K562 (cell line): ENCODE measurements around the gene SH3TC2. TPM values are rescaled to one million over a fixed set of nuclear protein-coding genes. Genes with fewer than 3 reads are reported as not detected.

Source experiments
- ATAC-seq: fragments of 200-7000 bp; cut with Tn5 transposase; 3 replicates; pipeline ENCODE4 v1.9.1; 2020; ENCODE audit warnings: moderate library complexity
- BruUV-seq: library from RNA; stranded (reverse); fragments of 400-500 nt; replicated peaks from 2 replicates; lab custom pipeline; 2021; lab: Mats Ljungman, UMichigan
- CTCF ChIA-PET: fragments of 300-600 bp; formaldehyde crosslinking; extraction: SDS; loops from one replicate; lab custom pipeline; 2021; ENCODE audit warnings: low intra/inter-chr PET ratio; lab: Yijun Ruan, JAX
- POLR2A ChIA-PET: fragments of 300-600, 350-650 bp; sonication (Branson Sonifier 250); formaldehyde crosslinking; extraction: SDS; loops from one replicate; lab custom pipeline; 2021; ENCODE audit warnings: antibody characterized with exemption, inconsistent platforms; lab: Yijun Ruan, JAX
- DNase-seq, 4 experiments: peaks; one replicate each; pipeline versions ENCODE4 v3.0.0 to v3.0.0-alpha.2; 2011 to 2018; ENCODE audit warnings: low spot score in 3 of 4, mixed read lengths in 3 of 4; ENCODE audit errors: extremely low read depth in 1 of 4
- FAIRE-seq: peaks from 2 replicates; lab custom pipeline; 2011; peaks lifted over from hg19 to GRCh38; lab: Jason Lieb, UNC
- H2AFZ ChIP-seq: 2 replicates; pipeline ENCODE4 v1.6.0; 2011; ENCODE audit warnings: low read depth, low read length, control low read depth, inconsistent platforms
- H3K27ac ChIP-seq: fragments of 200-600 bp; 3 replicates; pipeline ENCODE4 v1.8.0; 2011; ENCODE audit warnings: low read depth, mild to moderate bottlenecking, control low read depth, inconsistent platforms, low read length, moderate library complexity, mixed read lengths; ENCODE audit errors: extremely low read depth
- H3K27me3 ChIP-seq, 2 experiments: fragments of 300-600 bp in 1 of 2; 2 replicates in 1 of 2; 3 replicates in 1 of 2; pipeline versions ENCODE4 v1.6.0 to v1.8.0; 2011; ENCODE audit warnings: inconsistent platforms in 2 of 2, low read length in 2 of 2, mild to moderate bottlenecking in 1 of 2, mixed read lengths in 1 of 2, moderate library complexity in 1 of 2; ENCODE audit not compliant: control insufficient read depth in 2 of 2, insufficient read depth in 2 of 2
- H3K36me3 ChIP-seq: fragments of 300-600 bp; 3 replicates; pipeline ENCODE4 v1.8.0; 2011; ENCODE audit warnings: mild to moderate bottlenecking, low read length, inconsistent platforms; ENCODE audit not compliant: control insufficient read depth, insufficient read depth
- H3K4me1 ChIP-seq, 2 experiments: fragments of 200-600 bp in 1 of 2; replicated peaks in 1 of 2; 2 replicates in 1 of 2; 3 replicates in 1 of 2; pipeline versions ENCODE4 v1.5.1 to v1.8.0; 2011; ENCODE audit warnings: inconsistent platforms in 2 of 2, low read length in 2 of 2, mild to moderate bottlenecking in 1 of 2, mixed read lengths in 1 of 2, moderate library complexity in 1 of 2; ENCODE audit not compliant: control insufficient read depth in 2 of 2, insufficient read depth in 2 of 2
- H3K4me2 ChIP-seq: 2 replicates; pipeline ENCODE4 v1.6.1; 2011; ENCODE audit warnings: low read length, control low read depth, inconsistent platforms, mixed read lengths; ENCODE audit not compliant: insufficient read depth
- H3K4me3 ChIP-seq: fragments of 200-600 bp; sonication (generic), shearing (Covaris generic); 2 replicates; pipeline ENCODE4 v1.5.1; 2016; ENCODE audit warnings: control low read depth, inconsistent platforms
- H3K79me2 ChIP-seq: fragments of 200-600 bp; 3 replicates; pipeline ENCODE4 v1.8.0; 2011; ENCODE audit warnings: low read length, inconsistent platforms; ENCODE audit not compliant: control insufficient read depth, insufficient read depth
- H3K9ac ChIP-seq, 2 experiments: 2 replicates each; pipeline versions ENCODE4 v1.6.0 to v1.6.1; 2011; ENCODE audit warnings: low read depth in 2 of 2, low read length in 2 of 2, control low read depth in 1 of 2, inconsistent platforms in 1 of 2, mild to moderate bottlenecking in 1 of 2, mixed read lengths in 1 of 2; ENCODE audit not compliant: insufficient read depth in 1 of 2
- H3K9me1 ChIP-seq: one replicate; pipeline ENCODE4 v1.6.0; 2011; ENCODE audit warnings: inconsistent platforms, mild to moderate bottlenecking, low read length, moderate library complexity; ENCODE audit not compliant: control insufficient read depth, insufficient read depth
- H3K9me3 ChIP-seq: replicated peaks from 2 replicates; pipeline ENCODE4 v1.5.1; 2011; ENCODE audit warnings: low read depth, low read length, inconsistent platforms; ENCODE audit not compliant: control insufficient read depth, insufficient read depth
- H4K20me1 ChIP-seq: replicated peaks from 2 replicates; pipeline ENCODE4 v1.6.1; 2011; ENCODE audit warnings: low read length, inconsistent platforms, mixed read lengths; ENCODE audit not compliant: control insufficient read depth, insufficient read depth
- ELF1 ChIP-seq: fragments of 200-800 bp; sonication (Bioruptor generic); IDR thresholded peaks from 2 replicates; pipeline ENCODE4 v1.6.1; 2016; ENCODE audit warnings: missing genetic modification characterization, missing compliant biosample characterization
- NRF1 ChIP-seq, 2 experiments: fragments of 450-650 bp; IDR thresholded peaks in 1 of 2; conservative IDR thresholded peaks in 1 of 2; 2 replicates each; pipeline ENCODE4 v1.6.1; 2014; ENCODE audit warnings: mild to moderate bottlenecking in 2 of 2
- OTX1 ChIP-seq: fragments of 450-650 bp; formaldehyde crosslinking; IDR thresholded peaks from 2 replicates; pipeline ENCODE4 v1.4.0; 2022; ENCODE audit warnings: mild to moderate bottlenecking
- ZNF431 ChIP-seq: sonication (generic); formaldehyde crosslinking; IDR thresholded peaks from 2 replicates; pipeline ENCODE4 v1.8.0; 2022; ENCODE audit warnings: mild to moderate bottlenecking, missing genetic modification reagents
- ZNF589 ChIP-seq: fragments of 200-800 bp; sonication (Bioruptor generic); IDR thresholded peaks from 2 replicates; pipeline ENCODE4 v1.6.1; 2016; ENCODE audit warnings: low read depth, missing genetic modification characterization, missing compliant biosample characterization
- WGBS: fragments of 100-300 bp; shearing (Covaris generic); methylation state at CpG from one replicate; pipeline ENCODE4 v1.1.6; 2016; ENCODE audit warnings: low coverage, mixed read lengths; ENCODE audit not compliant: insufficient coverage; ENCODE audit errors: missing lambda C conversion rate; 5-methylcytosine and 5-hydroxymethylcytosine counted together
- in situ Hi-C: fragments of 300-500 bp; cut with MboI; formaldehyde crosslinking; loops from 4 replicates; pipeline ENCODE4 v1.15.0; 2018; ENCODE audit warnings: inconsistent platforms, mixed read lengths
- intact Hi-C: fragments of 100-400 bp; cut with micrococcal nuclease; formaldehyde crosslinking; loops from 2 replicates; pipeline ENCODE4 v1.14.2; 2022
- polyA plus RNA-seq, 8 experiments: library from polyadenylated mRNA; depleted of rRNA in 4 of 8; stranded (reverse) in 5 of 8; unstranded in 3 of 8; fragments of >200 nt; fragmentation: Nextera tagmentation in 2 of 8; fragmentation: Illumina TruSeq in 1 of 8; extraction: Ambion mirVana in 2 of 8; extraction: Trizol in 1 of 8; gene quantifications; 2 replicates each; pipeline versions ENCODE4 v1.2.1 to v1.2.3, GENCODE V29; 2011 to 2014; ENCODE audit warnings: inconsistent platforms in 1 of 8, missing spikeins in 1 of 8
- total RNA-seq, 7 experiments: library from RNA; depleted of rRNA in 6 of 7; stranded (reverse); fragments of >200 nt in 6 of 7; fragmentation: Illumina TruSeq in 2 of 7; extraction: Trizol in 2 of 7; gene quantifications; 2 replicates each; pipeline versions ENCODE4 v1.2.1 to v1.2.3, GENCODE V29; 2011 to 2021; ENCODE audit warnings: low replicate concordance in 1 of 7
- TF ChIP-seq, protein P1 (sequence below): sonication (generic); formaldehyde crosslinking; IDR thresholded peaks from 2 replicates; pipeline ENCODE4 v1.8.0; 2022; ENCODE audit warnings: missing genetic modification reagents, mild to moderate bottlenecking, moderate library complexity, borderline replicate concordance
- TF ChIP-seq, protein P2 (sequence below): fragments of 450-650 bp; formaldehyde crosslinking; IDR thresholded peaks from 2 replicates; pipeline ENCODE4 v1.4.0; 2020; ENCODE audit warnings: mild to moderate bottlenecking, moderate library complexity
- TF ChIP-seq, protein P3 (sequence below): fragments of 250-450 bp; sonication (Bioruptor Pico); IDR thresholded peaks from 2 replicates; pipeline ENCODE4 v1.8.0; 2022; ENCODE audit warnings: inconsistent platforms, mild to moderate bottlenecking, moderate library complexity, borderline replicate concordance
- TF ChIP-seq, protein P4 (sequence below): IDR thresholded peaks from 2 replicates; pipeline ENCODE4 v1.6.1; 2014; ENCODE audit warnings: antibody characterized with exemption

SH3TC2 gene
- total and polyA plus RNA-seq, 9 of the 15 experiments (the other 6 are each of a cell fraction or from before 2014, with no cell fraction given) = 0.03 to 0.80 (median 0.55) TPM; not detected in 1

DNA sequence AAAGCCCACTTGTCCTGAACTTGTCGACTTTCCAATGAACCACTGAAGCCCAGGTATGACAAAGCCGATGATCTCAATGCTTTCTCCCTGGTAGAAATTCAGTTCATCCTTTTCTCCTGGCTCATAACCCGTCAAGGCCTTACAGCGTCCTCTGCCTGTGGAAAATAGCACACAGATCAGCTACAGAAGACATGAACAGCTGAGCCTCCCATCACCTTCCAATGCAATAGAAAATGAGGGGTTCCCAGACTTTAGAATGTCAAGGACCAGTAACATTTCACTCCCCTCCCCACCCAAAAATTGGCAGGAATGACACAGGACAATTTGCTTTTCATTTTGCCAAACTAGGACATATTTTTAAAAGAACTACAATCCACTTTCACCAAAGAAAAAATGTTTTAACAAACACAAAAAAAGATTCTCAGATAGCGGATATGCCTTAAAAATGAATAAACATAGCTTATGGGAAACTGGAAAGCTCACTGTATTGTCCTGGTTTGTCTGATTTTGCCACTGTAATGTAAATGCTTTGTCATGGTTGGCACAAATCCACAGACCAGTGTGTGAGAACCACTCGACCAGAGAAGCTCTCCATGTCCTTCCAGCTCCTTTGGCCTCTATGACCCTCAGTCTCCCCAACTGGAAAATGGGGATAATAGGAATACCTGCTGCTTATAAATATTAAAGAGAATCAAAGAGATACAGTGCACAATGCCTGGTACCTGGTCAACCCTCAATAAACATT is 24.4 kb downstream of the SH3TC2 start (continued):
- TF ChIP-seq, protein P1, sequence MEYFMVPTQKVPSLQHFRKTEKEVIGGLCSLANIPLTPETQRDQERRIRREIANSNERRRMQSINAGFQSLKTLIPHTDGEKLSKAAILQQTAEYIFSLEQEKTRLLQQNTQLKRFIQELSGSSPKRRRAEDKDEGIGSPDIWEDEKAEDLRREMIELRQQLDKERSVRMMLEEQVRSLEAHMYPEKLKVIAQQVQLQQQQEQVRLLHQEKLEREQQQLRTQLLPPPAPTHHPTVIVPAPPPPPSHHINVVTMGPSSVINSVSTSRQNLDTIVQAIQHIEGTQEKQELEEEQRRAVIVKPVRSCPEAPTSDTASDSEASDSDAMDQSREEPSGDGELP (CRISPR knock-in tag) = no peak
- TF ChIP-seq OTX1 (CRISPR knock-in tag) (no peak), ELF1 (tag) (no peak), ZNF431 (CRISPR knock-in tag) (no peak), NRF1 (conservative IDR thresholded peaks at IDR 0.05 in 1 of 2, IDR thresholded peaks at IDR 0.05 in 1 of 2) (no peak)
- TF ChIP-seq, protein P2, sequence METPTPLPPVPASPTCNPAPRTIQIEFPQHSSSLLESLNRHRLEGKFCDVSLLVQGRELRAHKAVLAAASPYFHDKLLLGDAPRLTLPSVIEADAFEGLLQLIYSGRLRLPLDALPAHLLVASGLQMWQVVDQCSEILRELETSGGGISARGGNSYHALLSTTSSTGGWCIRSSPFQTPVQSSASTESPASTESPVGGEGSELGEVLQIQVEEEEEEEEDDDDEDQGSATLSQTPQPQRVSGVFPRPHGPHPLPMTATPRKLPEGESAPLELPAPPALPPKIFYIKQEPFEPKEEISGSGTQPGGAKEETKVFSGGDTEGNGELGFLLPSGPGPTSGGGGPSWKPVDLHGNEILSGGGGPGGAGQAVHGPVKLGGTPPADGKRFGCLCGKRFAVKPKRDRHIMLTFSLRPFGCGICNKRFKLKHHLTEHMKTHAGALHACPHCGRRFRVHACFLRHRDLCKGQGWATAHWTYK (CRISPR knock-in tag) = no peak

DNA sequence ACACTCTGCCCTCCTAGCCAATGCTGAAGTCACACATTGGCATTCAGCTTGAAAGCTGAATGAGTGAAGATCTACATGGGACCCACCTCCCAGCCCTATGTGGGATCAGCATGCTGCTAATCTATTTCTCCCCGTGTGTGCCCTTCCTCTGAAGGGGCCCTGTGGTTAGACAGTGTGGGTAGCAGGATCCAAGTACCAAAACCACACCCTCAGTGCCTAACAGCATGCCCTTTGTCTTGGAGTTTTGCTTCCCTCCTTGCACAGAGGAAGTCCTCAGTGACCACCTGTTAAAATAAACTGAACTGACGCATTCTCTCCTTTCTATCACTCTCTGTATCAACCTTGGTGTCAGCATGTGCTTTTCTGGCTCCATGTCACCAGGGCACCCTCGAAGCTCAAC is 25.0 kb downstream of the SH3TC2 start:
- H3K36me3 ChIP-seq = no peaks in the 10 kb centered on the region
- H3K9me3 ChIP-seq = no peaks in the 10 kb centered on the region
- ChIA-PET CTCF (no interaction called here), POLR2A (interaction anchor here (1.1 to 1.4 kb wide), 2 partner anchors 12 to 18 kb away, joined by 3 to 4 read pairs; no protein-coding TSS in a partner anchor)
- WGBS = 13% methylated on average over 3 of the region's 3 CpGs
- in situ Hi-C loops = loop anchor here (10.0 to 25.0 kb wide), 3 partner anchors 303 to 851 kb away; no protein-coding TSS in a partner anchor
- H3K9me1 ChIP-seq = no peaks in the 10 kb centered on the region
- intact Hi-C loops = loop anchor here (10.0 kb wide), 1 partner anchor 1093 kb away; no protein-coding TSS in a partner anchor
- BruUV-seq = no TSS peak
- no peaks in the 10 kb centered on the region for H4K20me1 ChIP-seq
- FAIRE-seq (no peak), DNase-seq (no peak), ATAC-seq (no peak)
- H3K4me1 ChIP-seq = no peaks in the 10 kb centered on the region; a peak in 1 of 5 replicates
- no peak overlapping the region for H3K27ac ChIP-seq
- no peak overlapping the region for H3K9ac ChIP-seq
- no peak overlapping the region for H3K4me3 ChIP-seq
- no peak overlapping the region for H3K4me2 ChIP-seq
- H3K79me2 ChIP-seq = no peaks in the 10 kb centered on the region
- H3K27me3 ChIP-seq = peaks cover 0 to 15% of the 10 kb centered on the region in 2 experiments; a peak in 2 of 5 replicates
- H2AFZ ChIP-seq = no peak overlapping the region; the same call in 1 of the 2 replicates
- no peak for TF ChIP-seq ZNF589 (CRISPR knock-in tag)
- TF ChIP-seq, protein P3, sequence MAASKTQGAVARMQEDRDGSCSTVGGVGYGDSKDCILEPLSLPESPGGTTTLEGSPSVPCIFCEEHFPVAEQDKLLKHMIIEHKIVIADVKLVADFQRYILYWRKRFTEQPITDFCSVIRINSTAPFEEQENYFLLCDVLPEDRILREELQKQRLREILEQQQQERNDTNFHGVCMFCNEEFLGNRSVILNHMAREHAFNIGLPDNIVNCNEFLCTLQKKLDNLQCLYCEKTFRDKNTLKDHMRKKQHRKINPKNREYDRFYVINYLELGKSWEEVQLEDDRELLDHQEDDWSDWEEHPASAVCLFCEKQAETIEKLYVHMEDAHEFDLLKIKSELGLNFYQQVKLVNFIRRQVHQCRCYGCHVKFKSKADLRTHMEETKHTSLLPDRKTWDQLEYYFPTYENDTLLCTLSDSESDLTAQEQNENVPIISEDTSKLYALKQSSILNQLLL = no peak
- TF ChIP-seq, protein P4, sequence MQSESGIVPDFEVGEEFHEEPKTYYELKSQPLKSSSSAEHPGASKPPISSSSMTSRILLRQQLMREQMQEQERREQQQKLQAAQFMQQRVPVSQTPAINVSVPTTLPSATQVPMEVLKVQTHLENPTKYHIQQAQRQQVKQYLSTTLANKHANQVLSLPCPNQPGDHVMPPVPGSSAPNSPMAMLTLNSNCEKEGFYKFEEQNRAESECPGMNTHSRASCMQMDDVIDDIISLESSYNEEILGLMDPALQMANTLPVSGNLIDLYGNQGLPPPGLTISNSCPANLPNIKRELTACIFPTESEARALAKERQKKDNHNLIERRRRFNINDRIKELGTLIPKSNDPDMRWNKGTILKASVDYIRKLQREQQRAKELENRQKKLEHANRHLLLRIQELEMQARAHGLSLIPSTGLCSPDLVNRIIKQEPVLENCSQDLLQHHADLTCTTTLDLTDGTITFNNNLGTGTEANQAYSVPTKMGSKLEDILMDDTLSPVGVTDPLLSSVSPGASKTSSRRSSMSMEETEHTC = no peak
